Activated CD8-positive, alpha-beta memory T cell treated with anti-CD3 and anti-CD28 coated beads for 4 hours (primary cell): ENCODE data around the gene CDCA5.

Experiments used
- DNase-seq, 2 donors: peaks; one replicate each; pipeline ENCODE4 v3.0.0-alpha.2; 2020; ENCODE audit warnings: low read depth in 2 of 2

Gene CDCA5

GRCh38 chr11:65107751-65108468, 24.1 kb upstream of the CDCA5 start:
- DNase-seq, result no peak

DNA sequence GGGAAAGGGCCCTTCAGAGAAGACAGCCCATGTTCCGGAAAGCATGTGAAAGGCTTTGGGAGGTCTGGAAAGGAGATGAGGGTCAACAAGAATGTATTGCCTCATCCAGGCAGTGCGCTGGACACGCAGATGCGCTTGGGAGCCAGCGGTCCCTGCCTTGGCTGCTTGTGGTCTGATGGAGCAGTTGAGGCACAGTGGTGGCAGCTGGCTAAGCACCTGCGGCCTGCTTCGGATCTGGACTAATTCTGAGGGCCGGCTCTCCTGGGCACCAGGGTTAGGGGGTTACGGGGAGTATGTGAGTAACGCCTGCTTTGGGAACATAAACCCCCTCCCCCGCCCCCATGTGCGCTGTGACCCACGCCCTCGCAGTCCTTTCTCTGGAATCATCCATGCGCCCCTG, 23.2 kb upstream of the CDCA5 start:
- no peak for DNase-seq

GRCh38 chr11:65104628-65105027, 20.8 kb upstream of the CDCA5 start:
- DNase-seq, result no peak

DNA sequence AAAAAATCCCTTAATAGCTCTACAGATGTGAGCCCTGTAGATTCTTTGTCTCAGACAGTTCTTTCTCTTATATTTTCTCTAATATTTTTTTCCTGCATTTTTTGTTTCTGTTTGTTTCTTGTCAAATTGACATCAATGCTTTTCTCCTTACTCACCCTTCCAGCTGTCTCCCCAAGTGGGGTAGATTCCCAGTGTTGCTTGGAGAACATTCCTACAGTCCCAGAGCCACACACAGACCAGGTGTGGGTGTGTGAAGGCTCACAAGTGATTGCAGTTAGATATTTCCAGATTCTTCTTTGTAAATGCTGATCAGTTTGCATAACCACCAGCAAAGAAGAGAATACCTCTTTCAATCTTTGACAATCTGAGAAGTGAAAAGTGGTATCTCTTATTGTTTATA, 19.6 kb upstream of the CDCA5 start:
- DNase-seq, result no peak

GRCh38 chr11:65102142-65103095, 18.6 kb upstream of the CDCA5 start:
- no peak for DNase-seq

GRCh38 chr11:65100674-65101350, 17.0 kb upstream of the CDCA5 start:
- DNase-seq, result no peak

DNA sequence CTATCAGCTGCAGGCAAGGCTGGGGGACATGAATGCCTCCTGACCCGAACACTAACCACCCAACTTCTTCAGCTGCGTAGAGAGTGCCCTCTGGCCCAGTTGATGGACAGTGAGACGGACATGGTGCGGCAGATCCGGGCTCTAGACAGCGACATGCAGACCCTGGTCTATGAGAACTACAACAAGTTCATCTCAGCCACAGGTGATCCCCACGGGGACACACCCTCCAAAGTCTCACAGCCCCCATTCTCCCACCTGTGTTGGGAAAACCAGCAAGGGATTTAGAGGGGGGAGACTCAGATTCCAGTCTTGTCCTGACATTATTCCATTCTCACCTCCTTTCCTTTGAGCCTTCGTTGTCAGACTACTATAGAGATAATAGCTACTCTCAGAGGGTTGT, 13.1 kb upstream of the CDCA5 start:
- DNase-seq, result no peak

GRCh38 chr11:65095974-65096806, 12.3 kb upstream of the CDCA5 start, which contains the start of gene VPS51:
TSS of gene VPS51 (plus strand) at chr11:65096214. CDS start at chr11:65096251, 37 bp downstream.
- DNase-seq, result peak; percentile 67 to 73

- no peak for DNase-seq
Measured at GRCh38 chr11:65095427-65095826, 11.6 kb upstream of the CDCA5 start.

DNA sequence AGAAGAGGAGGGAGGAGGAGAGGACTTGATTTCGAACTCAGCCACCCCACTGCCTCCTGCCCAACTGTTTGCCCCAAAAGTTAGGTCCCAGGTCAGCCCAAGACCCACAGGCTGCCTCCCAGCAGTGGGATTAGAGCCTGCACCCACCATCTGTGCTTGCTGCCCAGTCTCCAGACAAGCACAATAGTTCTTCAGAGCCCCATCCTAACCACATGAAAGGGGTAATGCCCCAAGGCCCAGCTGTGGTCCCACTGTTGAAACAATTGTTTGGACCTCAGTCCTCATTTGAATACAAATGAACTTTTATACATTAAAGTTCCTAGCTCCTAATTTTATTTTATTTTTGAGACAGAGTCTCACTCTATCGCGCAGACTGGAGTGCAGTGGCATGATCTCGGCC, 6.8 kb upstream of the CDCA5 start:
- no peak for DNase-seq

DNA sequence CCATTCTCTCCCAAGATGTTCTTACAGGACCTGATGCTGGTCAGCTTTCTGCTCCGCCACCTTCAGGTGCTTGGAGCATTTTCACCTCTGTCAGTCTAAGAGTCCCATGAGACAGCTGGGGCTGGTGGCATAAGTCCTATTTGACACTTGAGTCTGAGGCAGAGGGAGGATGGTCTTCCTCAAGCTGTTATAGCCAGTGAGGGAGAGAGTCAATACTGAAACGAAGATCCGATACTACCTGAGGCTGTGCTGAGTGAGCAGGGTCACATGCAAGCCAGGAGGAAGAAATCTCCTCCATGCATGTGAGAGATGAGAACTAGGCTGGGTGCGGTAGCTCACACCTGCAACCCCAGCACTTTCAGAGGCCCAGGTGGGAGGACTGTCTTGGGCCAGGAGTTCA, 5.8 kb upstream of the CDCA5 start:
- DNase-seq, result no peak

GRCh38 chr11:65087827-65088226, 4.0 kb upstream of the CDCA5 start:
- no peak for DNase-seq

DNA sequence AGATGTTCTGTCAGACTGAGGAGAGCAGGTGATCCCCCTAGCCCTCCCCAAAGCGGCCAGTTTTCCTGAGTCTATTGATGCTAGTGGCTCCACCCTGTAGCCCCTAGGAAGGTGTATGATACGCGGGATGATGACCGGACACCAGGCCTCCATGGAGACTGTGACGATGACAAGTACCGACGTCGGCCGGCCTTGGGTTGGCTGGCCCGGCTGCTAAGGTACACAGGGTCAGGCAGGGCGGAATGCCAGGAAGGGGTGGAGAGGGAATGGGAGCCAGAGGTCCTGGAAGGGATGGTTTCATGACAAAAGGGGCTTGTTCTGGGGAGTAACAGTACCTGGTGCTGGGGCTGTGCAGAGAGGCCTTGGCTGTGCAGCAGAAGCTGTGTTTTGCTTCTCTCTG, 3.4 kb upstream of the CDCA5 start:
- no peak for DNase-seq

DNA sequence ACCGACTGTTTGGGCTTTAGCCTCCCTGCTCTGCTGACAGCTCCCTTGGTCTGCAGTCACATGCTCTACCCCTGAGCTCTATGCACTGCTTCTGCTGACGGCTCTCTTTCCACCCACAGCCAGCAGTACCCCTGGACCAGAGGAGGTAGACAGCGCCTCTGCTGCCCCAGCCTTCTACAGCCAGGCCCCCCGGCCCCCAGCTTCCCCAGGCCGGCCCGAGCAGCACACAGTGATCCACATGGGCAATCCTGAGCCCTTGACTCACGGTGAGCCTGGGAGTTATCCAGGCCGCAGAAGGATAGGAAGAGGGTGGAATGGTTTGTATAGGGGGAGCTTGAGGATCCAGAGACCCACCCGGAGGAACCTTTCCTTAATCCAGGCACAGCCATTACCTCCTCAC, 3.0 kb upstream of the CDCA5 start:
- no peak for DNase-seq

- no peak for DNase-seq
Measured at GRCh38 chr11:65085446-65085845, 1.6 kb upstream of the CDCA5 start.

- DNase-seq, result no peak
Measured at GRCh38 chr11:65084598-65085375, 947 bp upstream of the CDCA5 start.

DNA sequence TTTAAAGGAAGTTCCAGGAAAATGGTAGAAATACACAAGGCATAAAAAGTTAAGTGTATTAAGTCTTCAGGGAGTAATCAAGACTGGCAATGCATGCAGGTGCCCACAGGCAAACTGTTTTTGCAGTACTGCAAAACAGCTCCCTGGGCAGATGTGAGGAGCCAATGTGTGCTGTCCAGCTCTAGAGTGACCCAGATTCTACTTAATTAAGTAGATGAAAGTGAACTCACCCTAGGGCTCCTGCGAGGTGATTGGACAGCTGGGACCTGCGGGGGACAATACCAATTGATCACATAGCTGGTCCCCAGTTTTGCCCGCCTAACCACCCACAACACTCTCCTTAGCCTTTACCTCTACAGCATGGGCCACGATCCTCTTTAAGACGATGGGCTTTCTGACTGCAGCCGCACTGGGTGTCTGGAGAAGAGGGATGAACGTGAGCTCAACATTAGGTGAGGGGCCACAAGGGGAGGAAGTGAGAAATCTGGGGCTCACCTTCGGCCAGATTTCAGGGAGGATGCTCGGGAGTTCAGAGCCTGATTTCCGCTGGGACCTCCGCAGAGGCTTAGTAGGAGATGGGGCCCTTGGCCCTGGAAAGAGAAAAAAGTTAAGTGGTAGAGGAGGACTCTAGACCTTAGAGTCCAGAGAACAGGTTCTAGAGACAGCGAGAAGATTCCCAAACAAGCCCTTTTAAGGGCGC, 556 bp downstream of the CDCA5 start:
- DNase-seq, result no peak

GRCh38 chr11:65078786-65079342, 5.0 kb downstream of the CDCA5 start:
- DNase-seq, result no peak

DNA sequence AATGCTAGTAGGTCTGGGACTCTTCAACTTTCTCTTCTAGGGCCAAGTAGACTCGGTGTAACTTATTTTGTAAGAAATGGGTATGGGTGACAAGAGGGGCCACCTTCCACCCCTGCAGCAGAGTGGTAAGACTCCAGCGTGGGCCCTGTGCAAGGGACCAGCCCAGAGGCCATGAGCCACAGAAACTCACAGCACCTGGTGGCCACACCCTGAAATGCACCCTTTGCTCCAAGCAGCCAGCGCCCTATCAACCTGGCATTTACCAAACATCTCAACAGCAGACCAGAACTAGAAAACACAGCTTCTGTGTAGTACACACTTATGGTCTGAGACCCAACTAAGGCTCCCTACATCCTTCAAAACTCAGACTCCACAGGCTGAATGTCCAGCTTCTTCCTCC, 5.7 kb downstream of the CDCA5 start:
- peak; percentile 23 to 45 for DNase-seq

DNA sequence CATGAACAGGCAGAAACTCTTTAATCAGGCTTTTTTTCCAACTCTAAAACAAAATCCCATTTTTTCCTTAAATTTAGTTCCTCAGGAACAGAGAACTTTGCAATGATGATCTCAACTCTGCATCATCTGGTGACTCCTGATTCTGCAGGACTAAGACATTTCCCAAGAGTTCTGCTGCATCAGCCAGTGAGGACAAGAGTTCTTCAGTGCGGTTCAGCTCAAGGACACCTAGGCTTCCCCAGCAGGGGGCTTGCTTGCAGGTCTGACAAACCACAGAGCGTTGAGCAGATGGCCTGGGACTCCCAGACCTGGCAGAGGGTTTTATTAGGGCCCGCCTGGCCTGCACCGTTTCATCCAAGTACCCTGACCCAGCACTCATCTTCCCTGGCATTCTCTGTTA, 6.4 kb downstream of the CDCA5 start:
- no peak for DNase-seq
